ENCODE results near the gene KCNJ16.

Gene KCNJ16

GRCh38 chr17:70166615-70167014 lies 91.6 kb downstream of the KCNJ16 start:
- H3K27ac ChIP-seq, result no peak overlapping the region
- H3K4me3 ChIP-seq, result no peak overlapping the region
- no peak for DNase-seq (ENCODE audit: low spot score)

GRCh38 chr17:70168044-70168976 lies 93.3 kb downstream of the KCNJ16 start:
- no peak for TF ChIP-seq CTCF (IDR thresholded peaks at IDR 0.05)
- DNase-seq (ENCODE audit: low spot score), result no peak
- H3K27ac ChIP-seq, result peak overlapping the region; percentile 46 to 84
- H3K4me3 ChIP-seq, result peak overlapping the region; percentile 85

More at GRCh38 chr17:70166615-70167014, 91.6 kb downstream of the KCNJ16 start:
- no peak for TF ChIP-seq CTCF (IDR thresholded peaks at IDR 0.05)

- TF ChIP-seq CTCF (IDR thresholded peaks at IDR 0.05), result no peak
- peak within 1 kb of the TSS; percentile 85 for H3K4me3 ChIP-seq
- peak; percentile 87 for DNase-seq (ENCODE audit: low spot score)
- H3K27ac ChIP-seq, result peak within 1 kb of the TSS; percentile 46 to 84
Measured at GRCh38 chr17:70168977-70169708, 94.1 kb downstream of the KCNJ16 start, which contains the start of gene KCNJ2. TSS of gene KCNJ2 (plus strand) at chr17:70169532. CDS start at chr17:70175040, 5,508 bp downstream.

GRCh38 chr17:70169709-70170597 lies 94.9 kb downstream of the KCNJ16 start:
- peak overlapping the region; percentile 46 to 84 for H3K27ac ChIP-seq
- no peak for TF ChIP-seq CTCF (IDR thresholded peaks at IDR 0.05)
- DNase-seq (ENCODE audit: low spot score), result no peak
- H3K4me3 ChIP-seq, result peak overlapping the region; percentile 85

- Histone ChIP-seq H3K4me3 (no peak overlapping the region), H3K27ac (no peak overlapping the region)
- no peak for DNase-seq (ENCODE audit: low spot score)
- TF ChIP-seq CTCF (IDR thresholded peaks at IDR 0.05), result no peak
Measured at GRCh38 chr17:70171159-70171558, 96.1 kb downstream of the KCNJ16 start.

GRCh38 chr17:70172449-70172848 lies 97.4 kb downstream of the KCNJ16 start:
- H3K4me3 ChIP-seq, result no peak overlapping the region
- TF ChIP-seq CTCF (IDR thresholded peaks at IDR 0.05), result no peak

More at GRCh38 chr17:70172449-70172848, 97.4 kb downstream of the KCNJ16 start:
- no peak for DNase-seq (ENCODE audit: low spot score)
- no peak overlapping the region for H3K27ac ChIP-seq

Data from coronary artery (tissue), 2 donors.